ENCODE data around the gene GALK2.

The GALK2 gene

GRCh38 chr15:49293941-49294340, 123.9 kb downstream of the GALK2 start (continued):
- TF ChIP-seq KLF9 (tag by site-specific recombination; IDR thresholded peaks at IDR 0.05; ENCODE audit: low read depth) (no peak), ZNF623 (tag by site-specific recombination; IDR thresholded peaks at IDR 0.05) (peak; percentile 78), ZNF302 (tag by site-specific recombination; IDR thresholded peaks at IDR 0.05; ENCODE audit: low read depth) (no peak), ZNF768 (tag by site-specific recombination; IDR thresholded peaks at IDR 0.05) (no peak), ZNF335 (tag by site-specific recombination; conservative IDR thresholded peaks at IDR 0.05) (no peak), KLF10 (tag by site-specific recombination; IDR thresholded peaks at IDR 0.05) (no peak), ZNF133 (tag by site-specific recombination; IDR thresholded peaks at IDR 0.05) (no peak), ZFP69B (tag by site-specific recombination; IDR thresholded peaks at IDR 0.05) (no peak), ZNF488 (tag by site-specific recombination; IDR thresholded peaks at IDR 0.05) (no peak), ZNF174 (tag by site-specific recombination; IDR thresholded peaks at IDR 0.05) (no peak), ZNF707 (tag by site-specific recombination; IDR thresholded peaks at IDR 0.05) (no peak), ZSCAN23 (tag by site-specific recombination; IDR thresholded peaks at IDR 0.05) (no peak), ZNF654 (tag by site-specific recombination; IDR thresholded peaks at IDR 0.05; ENCODE audit: low read depth) (peak; percentile 41), ZNF558 (tag by site-specific recombination; IDR thresholded peaks at IDR 0.05) (no peak), SCRT2 (tag by site-specific recombination; IDR thresholded peaks at IDR 0.05) (no peak), ZSCAN18 (tag by site-specific recombination; IDR thresholded peaks at IDR 0.05) (no peak), YY2 (tag by site-specific recombination; IDR thresholded peaks at IDR 0.05) (no peak), ZNF777 (tag by site-specific recombination; IDR thresholded peaks at IDR 0.05; ENCODE audit: borderline replicate concordance) (no peak), ZNF548 (tag by site-specific recombination; IDR thresholded peaks at IDR 0.05) (no peak), ZNF274 (IDR thresholded peaks at IDR 0.05; ENCODE audit: low read length) (no peak), ZNF274 (tag by site-specific recombination; IDR thresholded peaks at IDR 0.05; ENCODE audit: borderline replicate concordance) (no peak), KLF1 (tag by site-specific recombination; IDR thresholded peaks at IDR 0.05) (no peak), SP3 (tag by site-specific recombination; IDR thresholded peaks at IDR 0.05) (no peak), ZNF449 (tag by site-specific recombination; IDR thresholded peaks at IDR 0.05) (no peak), ZNF560 (tag by site-specific recombination; IDR thresholded peaks at IDR 0.05; ENCODE audit: borderline replicate concordance) (peak; percentile 92)
- TF ChIP-seq, protein P1, sequence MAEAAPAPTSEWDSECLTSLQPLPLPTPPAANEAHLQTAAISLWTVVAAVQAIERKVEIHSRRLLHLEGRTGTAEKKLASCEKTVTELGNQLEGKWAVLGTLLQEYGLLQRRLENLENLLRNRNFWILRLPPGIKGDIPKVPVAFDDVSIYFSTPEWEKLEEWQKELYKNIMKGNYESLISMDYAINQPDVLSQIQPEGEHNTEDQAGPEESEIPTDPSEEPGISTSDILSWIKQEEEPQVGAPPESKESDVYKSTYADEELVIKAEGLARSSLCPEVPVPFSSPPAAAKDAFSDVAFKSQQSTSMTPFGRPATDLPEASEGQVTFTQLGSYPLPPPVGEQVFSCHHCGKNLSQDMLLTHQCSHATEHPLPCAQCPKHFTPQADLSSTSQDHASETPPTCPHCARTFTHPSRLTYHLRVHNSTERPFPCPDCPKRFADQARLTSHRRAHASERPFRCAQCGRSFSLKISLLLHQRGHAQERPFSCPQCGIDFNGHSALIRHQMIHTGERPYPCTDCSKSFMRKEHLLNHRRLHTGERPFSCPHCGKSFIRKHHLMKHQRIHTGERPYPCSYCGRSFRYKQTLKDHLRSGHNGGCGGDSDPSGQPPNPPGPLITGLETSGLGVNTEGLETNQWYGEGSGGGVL (tag by site-specific recombination; IDR thresholded peaks at IDR 0.05) = no peak
- TF ChIP-seq, protein P2, sequence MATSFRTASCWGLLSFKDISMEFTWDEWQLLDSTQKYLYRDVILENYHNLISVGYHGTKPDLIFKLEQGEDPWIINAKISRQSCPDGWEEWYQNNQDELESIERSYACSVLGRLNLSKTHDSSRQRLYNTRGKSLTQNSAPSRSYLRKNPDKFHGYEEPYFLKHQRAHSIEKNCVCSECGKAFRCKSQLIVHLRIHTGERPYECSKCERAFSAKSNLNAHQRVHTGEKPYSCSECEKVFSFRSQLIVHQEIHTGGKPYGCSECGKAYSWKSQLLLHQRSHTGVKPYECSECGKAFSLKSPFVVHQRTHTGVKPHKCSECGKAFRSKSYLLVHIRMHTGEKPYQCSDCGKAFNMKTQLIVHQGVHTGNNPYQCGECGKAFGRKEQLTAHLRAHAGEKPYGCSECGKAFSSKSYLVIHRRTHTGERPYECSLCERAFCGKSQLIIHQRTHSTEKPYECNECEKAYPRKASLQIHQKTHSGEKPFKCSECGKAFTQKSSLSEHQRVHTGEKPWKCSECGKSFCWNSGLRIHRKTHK (tag by site-specific recombination; IDR thresholded peaks at IDR 0.05) = no peak
- TF ChIP-seq, protein P3, sequence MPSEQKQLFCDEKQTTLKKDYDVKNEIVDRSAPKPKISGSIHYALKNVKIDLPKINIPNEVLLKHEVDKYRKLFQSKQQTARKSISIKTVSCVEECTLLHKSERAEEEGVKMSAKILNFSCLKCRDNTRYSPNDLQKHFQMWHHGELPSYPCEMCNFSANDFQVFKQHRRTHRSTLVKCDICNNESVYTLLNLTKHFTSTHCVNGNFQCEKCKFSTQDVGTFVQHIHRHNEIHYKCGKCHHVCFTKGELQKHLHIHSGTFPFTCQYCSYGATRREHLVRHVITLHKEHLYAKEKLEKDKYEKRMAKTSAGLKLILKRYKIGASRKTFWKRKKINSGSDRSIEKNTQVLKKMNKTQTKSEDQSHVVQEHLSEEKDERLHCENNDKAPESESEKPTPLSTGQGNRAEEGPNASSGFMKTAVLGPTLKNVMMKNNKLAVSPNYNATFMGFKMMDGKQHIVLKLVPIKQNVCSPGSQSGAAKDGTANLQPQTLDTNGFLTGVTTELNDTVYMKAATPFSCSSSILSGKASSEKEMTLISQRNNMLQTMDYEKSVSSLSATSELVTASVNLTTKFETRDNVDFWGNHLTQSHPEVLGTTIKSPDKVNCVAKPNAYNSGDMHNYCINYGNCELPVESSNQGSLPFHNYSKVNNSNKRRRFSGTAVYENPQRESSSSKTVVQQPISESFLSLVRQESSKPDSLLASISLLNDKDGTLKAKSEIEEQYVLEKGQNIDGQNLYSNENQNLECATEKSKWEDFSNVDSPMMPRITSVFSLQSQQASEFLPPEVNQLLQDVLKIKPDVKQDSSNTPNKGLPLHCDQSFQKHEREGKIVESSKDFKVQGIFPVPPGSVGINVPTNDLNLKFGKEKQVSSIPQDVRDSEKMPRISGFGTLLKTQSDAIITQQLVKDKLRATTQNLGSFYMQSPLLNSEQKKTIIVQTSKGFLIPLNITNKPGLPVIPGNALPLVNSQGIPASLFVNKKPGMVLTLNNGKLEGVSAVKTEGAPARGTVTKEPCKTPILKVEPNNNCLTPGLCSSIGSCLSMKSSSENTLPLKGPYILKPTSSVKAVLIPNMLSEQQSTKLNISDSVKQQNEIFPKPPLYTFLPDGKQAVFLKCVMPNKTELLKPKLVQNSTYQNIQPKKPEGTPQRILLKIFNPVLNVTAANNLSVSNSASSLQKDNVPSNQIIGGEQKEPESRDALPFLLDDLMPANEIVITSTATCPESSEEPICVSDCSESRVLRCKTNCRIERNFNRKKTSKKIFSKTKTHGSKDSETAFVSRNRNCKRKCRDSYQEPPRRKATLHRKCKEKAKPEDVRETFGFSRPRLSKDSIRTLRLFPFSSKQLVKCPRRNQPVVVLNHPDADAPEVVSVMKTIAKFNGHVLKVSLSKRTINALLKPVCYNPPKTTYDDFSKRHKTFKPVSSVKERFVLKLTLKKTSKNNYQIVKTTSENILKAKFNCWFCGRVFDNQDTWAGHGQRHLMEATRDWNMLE (tag by site-specific recombination; conservative IDR thresholded peaks at IDR 0.05; ENCODE audit: low read depth) = peak; percentile 89
- TF ChIP-seq, protein P4, sequence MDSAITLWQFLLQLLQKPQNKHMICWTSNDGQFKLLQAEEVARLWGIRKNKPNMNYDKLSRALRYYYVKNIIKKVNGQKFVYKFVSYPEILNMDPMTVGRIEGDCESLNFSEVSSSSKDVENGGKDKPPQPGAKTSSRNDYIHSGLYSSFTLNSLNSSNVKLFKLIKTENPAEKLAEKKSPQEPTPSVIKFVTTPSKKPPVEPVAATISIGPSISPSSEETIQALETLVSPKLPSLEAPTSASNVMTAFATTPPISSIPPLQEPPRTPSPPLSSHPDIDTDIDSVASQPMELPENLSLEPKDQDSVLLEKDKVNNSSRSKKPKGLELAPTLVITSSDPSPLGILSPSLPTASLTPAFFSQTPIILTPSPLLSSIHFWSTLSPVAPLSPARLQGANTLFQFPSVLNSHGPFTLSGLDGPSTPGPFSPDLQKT (IDR thresholded peaks at IDR 0.05; ENCODE audit: borderline replicate concordance, low read depth, low read length) = no peak

Measured in HEK293 (cell line).